Hepatocyte (in vitro differentiated cells): Measurements from ENCODE around the gene CFB.
"Not testable (repeated sequence)": the region's sequence is repeated elsewhere in the genome, so short reads cannot be mapped to it uniquely, and the experiment has no call there.

Experiments used
- CTCF ChIP-seq: fragments of 200-600 bp; sonication (generic); IDR thresholded peaks from 2 replicates; pipeline ENCODE4 v1.5.1; 2016; ENCODE audit warnings: antibody characterized with exemption, mild to moderate bottlenecking; ENCODE audit not compliant: poor library complexity
- EZH2 ChIP-seq: fragments of 200-600 bp; sonication (generic); IDR thresholded peaks from 2 replicates; pipeline ENCODE4 v1.6.1; 2016; ENCODE audit warnings: antibody characterized with exemption, mild to moderate bottlenecking, borderline replicate concordance

DNA sequence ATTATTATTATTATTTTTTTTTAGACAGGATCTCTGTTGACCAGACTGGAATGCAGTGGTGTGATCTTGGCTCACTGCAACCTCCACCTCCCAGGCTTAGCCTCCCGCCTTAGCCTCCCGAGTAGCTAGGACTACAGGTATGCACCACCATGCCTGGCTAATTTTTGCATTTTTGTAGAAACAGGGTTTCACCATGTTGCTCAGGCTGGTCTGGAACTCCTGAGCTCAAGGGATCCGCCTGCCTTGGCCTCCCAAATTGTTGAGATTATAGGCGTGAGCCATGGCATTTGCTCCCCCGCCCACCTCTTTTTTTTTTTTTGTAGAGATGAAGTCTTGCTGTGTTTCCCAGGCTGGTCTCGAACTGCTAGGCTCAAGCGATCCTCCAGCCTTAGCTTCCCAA lies 36.6 kb upstream of the CFB start:
- not testable (repeated sequence) for TF ChIP-seq CTCF, EZH2
